ENCODE data around the gene SETD3. TPM values are rescaled to one million over a fixed set of nuclear protein-coding genes. Genes with fewer than 3 reads are reported as not detected.

Gene SETD3
- total RNA-seq, 1 experiment from 2014 or later, result 46.8 TPM

- H3K27me3 ChIP-seq (ENCODE audit: low read length), result no peaks in the 10 kb centered on the region
- H3F3A ChIP-seq (ENCODE audit: low read length, unreplicated experiment), result no peaks in the 10 kb centered on the region
- TF ChIP-seq EZH2phosphoT487 (IDR thresholded peaks at IDR 0.05; ENCODE audit: borderline replicate concordance, low read length) (no peak), EZH2 (IDR thresholded peaks at IDR 0.05; ENCODE audit: low read length, unreplicated experiment) (no peak), CTCF (conservative IDR thresholded peaks at IDR 0.05; ENCODE audit: low read depth, low read length) (peak; percentile 86)
- peak; percentile 57 for ATAC-seq
- no peak overlapping the region for H3K4me3 ChIP-seq (ENCODE audit: low read length)
- no peak overlapping the region for H3K9ac ChIP-seq (ENCODE audit: low read length)
- no peaks in the 10 kb centered on the region for H3K9me3 ChIP-seq (ENCODE audit: low read length)
- BruUV-seq (replicated peaks), result no TSS peak
- ChIA-PET CTCF (interaction anchor here (0.6 to 1.5 kb wide), 4 partner anchors 14 to 235 kb away, joined by 3 to 10 read pairs (median 6); partner anchors contain the start of genes CCNK and SETD3), POLR2A (ENCODE audit: unreplicated experiment) (no interaction called here)
- H3K79me2 ChIP-seq (ENCODE audit: low read length), result no peaks in the 10 kb centered on the region
- peak; percentile 64 for DNase-seq
- no peaks in the 10 kb centered on the region for H4K20me1 ChIP-seq (ENCODE audit: low read length)
- no peak overlapping the region for H3K27ac ChIP-seq (ENCODE audit: low read length)
- peaks cover 19% of the 10 kb centered on the region for H3K4me1 ChIP-seq (ENCODE audit: insufficient read depth, low read length)
- intact Hi-C loops (cut with micrococcal nuclease), result no loop called here
- H3K4me2 ChIP-seq (ENCODE audit: low read length), result no peak overlapping the region
- no peaks in the 10 kb centered on the region for H3K9me2 ChIP-seq (replicated peaks; ENCODE audit: low read length)
- no peak overlapping the region for H2AFZ ChIP-seq (ENCODE audit: low read length)
- no peaks in the 10 kb centered on the region; the same call in 1 of the 2 replicates for H3K36me3 ChIP-seq (ENCODE audit: low read depth, low read length)
Measured at GRCh38 chr14:99393059-99393655, 87.5 kb downstream of the SETD3 start.

GRCh38 chr14:99391671-99392070, 89.0 kb downstream of the SETD3 start:
- Histone ChIP-seq H3K9me3 (ENCODE audit: low read length) (no peaks in the 10 kb centered on the region), H3F3A (ENCODE audit: low read length, unreplicated experiment) (no peaks in the 10 kb centered on the region), H3K79me2 (ENCODE audit: low read length) (no peaks in the 10 kb centered on the region), H3K4me2 (ENCODE audit: low read length) (no peak overlapping the region), H3K27ac (ENCODE audit: low read length) (no peak overlapping the region), H3K4me1 (ENCODE audit: insufficient read depth, low read length) (peaks cover 14% of the 10 kb centered on the region), H3K27me3 (ENCODE audit: low read length) (no peaks in the 10 kb centered on the region), H3K4me3 (ENCODE audit: low read length) (no peak overlapping the region), H3K9me2 (replicated peaks; ENCODE audit: low read length) (no peaks in the 10 kb centered on the region), H3K36me3 (ENCODE audit: low read depth, low read length) (no peaks in the 10 kb centered on the region), H3K9ac (ENCODE audit: low read length) (no peak overlapping the region), H4K20me1 (ENCODE audit: low read length) (no peaks in the 10 kb centered on the region), H2AFZ (ENCODE audit: low read length) (no peak overlapping the region)
- intact Hi-C loops (cut with micrococcal nuclease), result no loop called here
- DNase-seq, result no peak
- no peak for ATAC-seq
- BruUV-seq (replicated peaks), result no TSS peak
- ChIA-PET CTCF (no interaction called here), POLR2A (ENCODE audit: unreplicated experiment) (no interaction called here)
- TF ChIP-seq EZH2 (IDR thresholded peaks at IDR 0.05; ENCODE audit: low read length, unreplicated experiment), result no peak
- no peak for TF ChIP-seq EZH2phosphoT487 (IDR thresholded peaks at IDR 0.05; ENCODE audit: borderline replicate concordance, low read length)
- TF ChIP-seq CTCF (conservative IDR thresholded peaks at IDR 0.05; ENCODE audit: low read depth, low read length), result no peak

- H4K20me1 ChIP-seq (ENCODE audit: low read length), result no peaks in the 10 kb centered on the region
- ChIA-PET POLR2A (ENCODE audit: unreplicated experiment) (no interaction called here), CTCF (interaction anchor here (0.5 to 1.2 kb wide), 3 partner anchors 9 to 82 kb away, joined by 3 to 16 read pairs (median 3); no protein-coding TSS in a partner anchor)
- no peak overlapping the region for H3K27ac ChIP-seq (ENCODE audit: low read length)
- DNase-seq, result peak; percentile 65
- no peaks in the 10 kb centered on the region for H3K79me2 ChIP-seq (ENCODE audit: low read length)
- no peaks in the 10 kb centered on the region for H3K27me3 ChIP-seq (ENCODE audit: low read length)
- intact Hi-C loops (cut with micrococcal nuclease), result loop anchor here (1.0 kb wide), 1 partner anchor 26 kb away; no protein-coding TSS in a partner anchor
- H3K9ac ChIP-seq (ENCODE audit: low read length), result no peak overlapping the region
- TF ChIP-seq CTCF (conservative IDR thresholded peaks at IDR 0.05; ENCODE audit: low read depth, low read length), result peak; percentile 89
- no peak for TF ChIP-seq EZH2phosphoT487 (IDR thresholded peaks at IDR 0.05; ENCODE audit: borderline replicate concordance, low read length)
- no peaks in the 10 kb centered on the region for H3K4me1 ChIP-seq (ENCODE audit: insufficient read depth, low read length)
- peak; percentile 83 for ATAC-seq
- no peak overlapping the region for H3K4me3 ChIP-seq (ENCODE audit: low read length)
- no TSS peak for BruUV-seq (replicated peaks)
- no peaks in the 10 kb centered on the region for H3K9me2 ChIP-seq (replicated peaks; ENCODE audit: low read length)
- H3K4me2 ChIP-seq (ENCODE audit: low read length), result no peak overlapping the region
- H2AFZ ChIP-seq (ENCODE audit: low read length), result peak overlapping the region; percentile 44; the same call in 1 of the 2 replicates
- H3K36me3 ChIP-seq (ENCODE audit: low read depth, low read length), result no peaks in the 10 kb centered on the region
- H3K9me3 ChIP-seq (ENCODE audit: low read length), result no peaks in the 10 kb centered on the region
- no peaks in the 10 kb centered on the region for H3F3A ChIP-seq (ENCODE audit: low read length, unreplicated experiment)
Measured at GRCh38 chr14:99389174-99389826, 91.4 kb downstream of the SETD3 start.
